Activated CD4-positive, alpha-beta T cell treated with anti-CD3 and anti-CD28 coated beads, Interleukin-2, amount 50 U/mL, for 1 hour (primary cell): ENCODE results near the gene CDCP2.

ENCODE experiments used
- DNase-seq: peaks from one replicate; pipeline ENCODE4 v3.0.0-alpha.2; 2020

The CDCP2 gene

GRCh38 chr1:54084794-54085193 lies 68.0 kb downstream of the CDCP2 start:
- DNase-seq, result no peak
